ENCODE data around the gene OR51F1.

DNA sequence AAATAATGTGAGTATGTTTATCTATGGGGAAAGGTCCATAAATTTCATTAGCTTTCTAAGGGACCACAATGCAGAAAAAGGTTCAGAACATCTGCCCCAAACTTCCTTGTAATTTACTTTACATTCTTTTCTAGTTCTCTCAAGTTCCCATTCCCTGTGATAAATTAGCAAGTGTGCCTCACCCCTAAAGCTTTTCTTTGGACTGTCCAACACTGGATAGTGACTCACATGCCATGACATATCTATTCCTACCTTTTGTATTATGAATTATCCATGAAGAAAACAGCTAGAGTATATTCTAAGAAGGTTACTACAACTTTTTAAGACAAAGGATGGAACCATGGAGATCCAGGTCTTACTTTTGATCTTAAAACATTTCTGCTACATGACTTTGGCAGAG lies 1.6 kb downstream of the OR51F1 start:
- TF ChIP-seq, protein P1, sequence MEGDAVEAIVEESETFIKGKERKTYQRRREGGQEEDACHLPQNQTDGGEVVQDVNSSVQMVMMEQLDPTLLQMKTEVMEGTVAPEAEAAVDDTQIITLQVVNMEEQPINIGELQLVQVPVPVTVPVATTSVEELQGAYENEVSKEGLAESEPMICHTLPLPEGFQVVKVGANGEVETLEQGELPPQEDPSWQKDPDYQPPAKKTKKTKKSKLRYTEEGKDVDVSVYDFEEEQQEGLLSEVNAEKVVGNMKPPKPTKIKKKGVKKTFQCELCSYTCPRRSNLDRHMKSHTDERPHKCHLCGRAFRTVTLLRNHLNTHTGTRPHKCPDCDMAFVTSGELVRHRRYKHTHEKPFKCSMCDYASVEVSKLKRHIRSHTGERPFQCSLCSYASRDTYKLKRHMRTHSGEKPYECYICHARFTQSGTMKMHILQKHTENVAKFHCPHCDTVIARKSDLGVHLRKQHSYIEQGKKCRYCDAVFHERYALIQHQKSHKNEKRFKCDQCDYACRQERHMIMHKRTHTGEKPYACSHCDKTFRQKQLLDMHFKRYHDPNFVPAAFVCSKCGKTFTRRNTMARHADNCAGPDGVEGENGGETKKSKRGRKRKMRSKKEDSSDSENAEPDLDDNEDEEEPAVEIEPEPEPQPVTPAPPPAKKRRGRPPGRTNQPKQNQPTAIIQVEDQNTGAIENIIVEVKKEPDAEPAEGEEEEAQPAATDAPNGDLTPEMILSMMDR (IDR thresholded peaks at IDR 0.05; ENCODE audit: low read depth, low read length) = no peak
- no peak for TF ChIP-seq EZH2phosphoT487 (IDR thresholded peaks at IDR 0.05; ENCODE audit: low read depth)

Data from OCI-LY3 (cell line).